HCT116 (cell line): ENCODE data around the gene CCDC92B. TPM values are rescaled to one million over a fixed set of nuclear protein-coding genes. Genes with fewer than 3 reads are reported as not detected.
A peak's percentile ranks its signal among the peaks of the same experiment; 100 is the strongest.

ENCODE experiments used
- ATAC-seq: fragments of 200-7000 bp; cut with Tn5 transposase; 2 replicates; pipeline ENCODE4 v1.9.1; 2020; ENCODE audit warnings: mild to moderate bottlenecking, moderate library complexity
- BruUV-seq: library from RNA; stranded (reverse); fragments of 400-500 nt; replicated peaks from 2 replicates; lab custom pipeline; 2021; lab: Mats Ljungman, UMichigan
- CTCF ChIA-PET: fragments of 300-600 bp; sonication (Branson Sonifier 250); formaldehyde crosslinking; loops from one replicate; lab custom pipeline; 2021; ENCODE audit warnings: antibody characterized with exemption; lab: Charles Lee
- POLR2A ChIA-PET: fragments of 300-600, 350-600 bp; sonication (Branson Sonifier 250); formaldehyde crosslinking; loops from one replicate; lab custom pipeline; 2021; ENCODE audit warnings: antibody characterized with exemption; lab: Charles Lee
- RAD21 ChIA-PET, 2 experiments: fragments of 300-600 bp; sonication (Branson Sonifier 250); formaldehyde crosslinking; loops; one replicate each; lab custom pipeline; 2023; ENCODE audit warnings: low total read pairs in 2 of 2; ENCODE audit not compliant: uncharacterized antibody in 2 of 2, unreplicated experiment in 2 of 2, low non-redundant PET in 1 of 2; lab: Charles Lee
- DNase-seq: peaks from one replicate; pipeline ENCODE4 v3.0.0-alpha.2; 2010; ENCODE audit warnings: low read depth, low spot score
- H2AFZ ChIP-seq: fragments of 200-600 bp; shearing (Covaris generic), sonication (generic); 2 replicates; pipeline ENCODE4 v1.6.1; 2017; ENCODE audit warnings: low read depth, mixed run types, mixed read lengths, antibody characterized with exemption, low read length; ENCODE audit not compliant: poor library complexity, severe bottlenecking
- H3K27ac ChIP-seq: 2 replicates; pipeline ENCODE4 v1.5.1; 2012; ENCODE audit warnings: low read depth, low read length
- H3K27me3 ChIP-seq: fragments of 200-600 bp; sonication (generic); 2 replicates; pipeline ENCODE4 v1.6.1; 2016; ENCODE audit warnings: mixed run types, low read length, mixed read lengths; ENCODE audit not compliant: insufficient read depth
- H3K36me3 ChIP-seq, 2 experiments: fragments of 200-500 bp in 1 of 2; fragments of 200-600 bp in 1 of 2; sonication (Bioruptor generic) in 1 of 2; sonication (generic) in 1 of 2; 2 replicates each; pipeline versions ENCODE4 v1.5.1 to v1.6.1; 2014 to 2016; ENCODE audit warnings: low read length in 2 of 2, inconsistent platforms in 1 of 2, mixed read lengths in 1 of 2, mixed run types in 1 of 2; ENCODE audit not compliant: insufficient read depth in 2 of 2, control insufficient read depth in 1 of 2
- H3K4me1 ChIP-seq, 2 experiments: fragments of 200-600 bp in 1 of 2; sonication (generic) in 1 of 2; 2 replicates each; pipeline versions ENCODE4 v1.5.1 to v1.6.1; 2012 to 2017; ENCODE audit warnings: low read length in 2 of 2, inconsistent platforms in 1 of 2, mild to moderate bottlenecking in 1 of 2, mixed read lengths in 1 of 2, mixed run types in 1 of 2, moderate library complexity in 1 of 2; ENCODE audit not compliant: insufficient read depth in 2 of 2, control insufficient read depth in 1 of 2
- H3K4me2 ChIP-seq: fragments of 200-600 bp; sonication (generic); 2 replicates; pipeline ENCODE4 v1.6.1; 2017; ENCODE audit warnings: mixed run types, low read length, mixed read lengths
- H3K4me3 ChIP-seq, 2 experiments: fragments of 200-600 bp in 1 of 2; sonication (generic) in 1 of 2; replicated peaks in 1 of 2; 2 replicates each; pipeline ENCODE4 v1.5.1; 2011 to 2016; ENCODE audit warnings: low read length in 2 of 2, control low read depth in 1 of 2, low read depth in 1 of 2, mild to moderate bottlenecking in 1 of 2, mixed read lengths in 1 of 2, mixed run types in 1 of 2
- H3K79me2 ChIP-seq: fragments of 200-600 bp; sonication (generic); 2 replicates; pipeline ENCODE4 v1.6.1; 2017; ENCODE audit warnings: mild to moderate bottlenecking, mixed run types, low read length, moderate library complexity, mixed read lengths; ENCODE audit not compliant: insufficient read depth
- H3K9ac ChIP-seq: fragments of 200-600 bp; sonication (generic); 2 replicates; pipeline ENCODE4 v1.6.1; 2016; ENCODE audit warnings: low read length, mixed read lengths
- H3K9me2 ChIP-seq: fragments of 200-600 bp; sonication (generic), shearing (Covaris generic); 2 replicates; pipeline ENCODE4 v1.6.1; 2017; ENCODE audit warnings: mixed run types, mild to moderate bottlenecking, moderate library complexity; ENCODE audit not compliant: insufficient read depth
- H3K9me3 ChIP-seq, 2 experiments: fragments of 200-500 bp in 1 of 2; fragments of 200-600 bp in 1 of 2; sonication (Bioruptor generic) in 1 of 2; sonication (generic) in 1 of 2; 2 replicates each; pipeline ENCODE4 v1.6.1; 2014 to 2017; ENCODE audit warnings: low read length in 2 of 2, mixed read lengths in 2 of 2, inconsistent platforms in 1 of 2, low read depth in 1 of 2, mild to moderate bottlenecking in 1 of 2, mixed run types in 1 of 2, moderate library complexity in 1 of 2; ENCODE audit not compliant: control insufficient read depth in 1 of 2, insufficient read depth in 1 of 2
- H4K20me1 ChIP-seq: fragments of 200-600 bp; sonication (generic), shearing (Covaris generic); 2 replicates; pipeline ENCODE4 v1.6.1; 2017; ENCODE audit warnings: mixed run types, mild to moderate bottlenecking, moderate library complexity; ENCODE audit not compliant: insufficient read depth
- ATF3 ChIP-seq: IDR thresholded peaks from 2 replicates; pipeline ENCODE4 v1.6.1; 2012
- POLR2AphosphoS5 ChIP-seq: IDR thresholded peaks from 2 replicates; pipeline ENCODE4 v1.6.1; 2011; ENCODE audit warnings: mild to moderate bottlenecking, low read depth, low read length, moderate library complexity
- SP1 ChIP-seq: IDR thresholded peaks from 2 replicates; pipeline ENCODE4 v1.6.1; 2012; ENCODE audit warnings: low read depth
- YY1 ChIP-seq: IDR thresholded peaks from 2 replicates; pipeline ENCODE4 v1.6.1; 2011; ENCODE audit warnings: low read length, low read depth, moderate library complexity, mild to moderate bottlenecking; ENCODE audit not compliant: insufficient replicate concordance; ENCODE audit errors: extremely low read depth
- ZFX ChIP-seq: fragments of 450-650 bp; IDR thresholded peaks from 2 replicates; pipeline ENCODE4 v1.6.1; 2017
- intact Hi-C: fragments of 100-400 bp; cut with micrococcal nuclease; formaldehyde crosslinking; loops from 2 replicates; pipeline ENCODE4 v1.10.0; 2022
- total RNA-seq: library from RNA; stranded (reverse); gene quantifications from one replicate; pipeline ENCODE4 v1.2.1, GENCODE V29; 2021; ENCODE audit not compliant: unreplicated experiment

Gene CCDC92B
- total RNA-seq, 1 experiment from 2014 or later: 0.17 TPM

- TF ChIP-seq POLR2AphosphoS5 (peak; percentile 81), YY1 (peak; percentile 72), SP1 (peak; percentile 98)
These were observed 37.7 kb downstream of the CCDC92B start, which contains the start of gene CLUH (continued) for GRCh38 chr17:2711608-2712299.

- TF ChIP-seq ATF3 (no peak), ZFX (peak; percentile 61; the same call in 1 of the 2 replicates)
- H4K20me1 ChIP-seq: peaks cover 12% of the 10 kb centered on the region; the same call in 1 of the 2 replicates
- ChIA-PET POLR2A (interaction anchor here (1.0 kb wide), 1 partner anchor 13 kb away, joined by 3 read pairs; no protein-coding TSS in a partner anchor), RAD21 (no interaction called here), CTCF (no interaction called here)
- ATAC-seq (peak; percentile 12), DNase-seq (no peak)
- H3K79me2 ChIP-seq: peaks cover 58% of the 10 kb centered on the region
- no TSS peak for BruUV-seq
- H3K4me1 ChIP-seq: peaks cover 26 to 45% of the 10 kb centered on the region in 2 experiments
- H3K9me3 ChIP-seq: no peaks in the 10 kb centered on the region
- H2AFZ ChIP-seq: no peak overlapping the region
- H3K9ac ChIP-seq: peak overlapping the region; percentile 94
- intact Hi-C loops: no loop called here
- peak overlapping the region; percentile 100 for H3K4me2 ChIP-seq
- no peaks in the 10 kb centered on the region for H3K9me2 ChIP-seq
- peaks cover 2 to 13% of the 10 kb centered on the region in 2 experiments; a peak in 2 of 4 replicates for H3K36me3 ChIP-seq
- peak overlapping the region; percentile 94 to 100 for H3K4me3 ChIP-seq
- H3K27me3 ChIP-seq: no peaks in the 10 kb centered on the region
- peak overlapping the region; percentile 65 for H3K27ac ChIP-seq
These were observed 38.4 kb downstream of the CCDC92B start for GRCh38 chr17:2710803-2711607.
